Endometrial microvascular endothelial cells (primary cell): ENCODE measurements around the gene RAC2. TPM values are rescaled to one million over a fixed set of nuclear protein-coding genes. Genes with fewer than 3 reads are reported as not detected.

Experiments used
- in situ Hi-C: cut with HindIII; loops from 2 replicates; pipeline ENCODE4 v1.10.0; 2017; ENCODE audit warnings: low sequenced_read_pairs, low pct_unique_long_range_greater_than_20kb; ENCODE audit errors: inconsistent ontology term
- total RNA-seq: library from RNA; depleted of rRNA; stranded (reverse); fragments of >200 nt; gene quantifications from one replicate; pipeline ENCODE4 v1.2.3, GENCODE V29; 2015; ENCODE audit errors: inconsistent ontology term

The RAC2 gene
- total RNA-seq = 398 TPM

GRCh38 chr22:37244114-37244921 is at the start of gene RAC2:
TSS of gene RAC2 (minus strand) at chr22:37244269. CDS start at chr22:37244148, 121 bp downstream.
- in situ Hi-C loops = no loop called here

GRCh38 chr22:37293172-37293571 is 49.1 kb upstream of the RAC2 start:
- in situ Hi-C loops = no loop called here

- in situ Hi-C loops = no loop called here
These were observed 48.6 kb upstream of the RAC2 start for GRCh38 chr22:37292641-37293040.

- in situ Hi-C loops = no loop called here
These were observed 47.7 kb upstream of the RAC2 start for GRCh38 chr22:37291559-37292298.

- in situ Hi-C loops = no loop called here
These were observed 46.7 kb upstream of the RAC2 start for GRCh38 chr22:37290737-37291136.

GRCh38 chr22:37289156-37289735 is 45.2 kb upstream of the RAC2 start:
- in situ Hi-C loops = no loop called here

GRCh38 chr22:37288521-37288920 is 44.5 kb upstream of the RAC2 start:
- in situ Hi-C loops = no loop called here

- in situ Hi-C loops = no loop called here
These were observed 43.5 kb upstream of the RAC2 start for GRCh38 chr22:37287550-37287951.

GRCh38 chr22:37285937-37286336 is 41.9 kb upstream of the RAC2 start:
- in situ Hi-C loops = no loop called here

- in situ Hi-C loops = no loop called here
These were observed 40.8 kb upstream of the RAC2 start for GRCh38 chr22:37284805-37285355.

- in situ Hi-C loops = no loop called here
These were observed 40.2 kb upstream of the RAC2 start for GRCh38 chr22:37284126-37284804.

GRCh38 chr22:37283393-37283937 is 39.4 kb upstream of the RAC2 start:
- in situ Hi-C loops = no loop called here

- in situ Hi-C loops = no loop called here
These were observed 38.3 kb upstream of the RAC2 start, which contains the start of gene CYTH4 for GRCh38 chr22:37282385-37282677. TSS of gene CYTH4 (plus strand) at chr22:37282508. CDS start at chr22:37282570, 62 bp downstream.

- in situ Hi-C loops = no loop called here
These were observed 37.7 kb upstream of the RAC2 start for GRCh38 chr22:37281646-37282384.

GRCh38 chr22:37281195-37281594 is 37.1 kb upstream of the RAC2 start:
- in situ Hi-C loops = no loop called here

GRCh38 chr22:37280718-37281117 is 36.6 kb upstream of the RAC2 start:
- in situ Hi-C loops = no loop called here

GRCh38 chr22:37279331-37280181 is 35.5 kb upstream of the RAC2 start:
- in situ Hi-C loops = no loop called here
